HepG2 (cell line): ENCODE results near the gene NMUR1. TPM values are rescaled to one million over a fixed set of nuclear protein-coding genes. Genes with fewer than 3 reads are reported as not detected.

Experiments used
- ATAC-seq: fragments of 200-7000 bp; cut with Tn5 transposase; 3 replicates; pipeline ENCODE4 v1.9.1; 2020; ENCODE audit warnings: mild to moderate bottlenecking, moderate library complexity
- BruUV-seq: library from RNA; stranded (reverse); fragments of 400-500 nt; replicated peaks from 2 replicates; lab custom pipeline; 2021; lab: Mats Ljungman, UMichigan
- CTCF ChIA-PET: fragments of 300-600 bp; formaldehyde crosslinking; extraction: SDS; loops from one replicate; lab custom pipeline; 2021; ENCODE audit warnings: low total read pairs, inconsistent platforms, low intra/inter-chr PET ratio; lab: Yijun Ruan, JAX
- POLR2A ChIA-PET: fragments of 350-600 bp; sonication (Branson Sonifier 250); formaldehyde crosslinking; loops from one replicate; lab custom pipeline; 2020; ENCODE audit warnings: antibody characterized with exemption, inconsistent platforms; lab: Yijun Ruan, JAX
- DNase-seq: peaks from one replicate; pipeline ENCODE4 v3.0.0-alpha.2; 2015; ENCODE audit warnings: low spot score
- FAIRE-seq: peaks from 3 replicates; lab custom pipeline; 2011; peaks lifted over from hg19 to GRCh38; lab: Jason Lieb, UNC
- H2AFZ ChIP-seq: one replicate; pipeline ENCODE4 v1.6.1; 2011; ENCODE audit warnings: low read length, inconsistent platforms
- H3K27ac ChIP-seq: fragments of 300-600 bp; 3 replicates; pipeline ENCODE4 v1.8.0; 2011; ENCODE audit warnings: mixed run types, mild to moderate bottlenecking, mixed read lengths, low read length, inconsistent platforms; ENCODE audit not compliant: insufficient read depth; ENCODE audit errors: extremely low read length
- H3K27me3 ChIP-seq, 2 experiments: fragments of 200-600 bp in 1 of 2; 2 replicates in 1 of 2; 3 replicates in 1 of 2; pipeline versions ENCODE4 v1.6.0 to v1.8.0; 2011; ENCODE audit warnings: low read length in 2 of 2, mild to moderate bottlenecking in 2 of 2, moderate library complexity in 2 of 2, inconsistent platforms in 1 of 2; ENCODE audit not compliant: insufficient read depth in 2 of 2, control insufficient read depth in 1 of 2
- H3K36me3 ChIP-seq, 2 experiments: fragments of 200-600 bp in 1 of 2; replicated peaks in 1 of 2; 2 replicates in 1 of 2; 3 replicates in 1 of 2; pipeline versions ENCODE4 v1.5.1 to v1.8.0; 2011; ENCODE audit warnings: low read length in 2 of 2, inconsistent platforms in 1 of 2; ENCODE audit not compliant: insufficient read depth in 2 of 2, control insufficient read depth in 1 of 2
- H3K4me1 ChIP-seq: 2 replicates; pipeline ENCODE4 v1.5.1; 2012; ENCODE audit warnings: low read length, inconsistent platforms; ENCODE audit not compliant: insufficient read depth
- H3K4me2 ChIP-seq: 2 replicates; pipeline ENCODE4 v1.6.0; 2011; ENCODE audit warnings: low read depth, low read length, inconsistent platforms
- H3K4me3 ChIP-seq, 3 experiments: fragments of 200-600 bp in 1 of 3; sonication (generic), shearing (Covaris generic) in 1 of 3; replicated peaks in 1 of 3; 2 replicates each; pipeline ENCODE4 v1.5.1; 2011 to 2016; ENCODE audit warnings: low read length in 3 of 3, inconsistent platforms in 2 of 3, low read depth in 2 of 3, mild to moderate bottlenecking in 2 of 3, control low read depth in 1 of 3, mixed read lengths in 1 of 3; ENCODE audit not compliant: insufficient read depth in 1 of 3
- H3K79me2 ChIP-seq: one replicate; pipeline ENCODE4 v1.6.1; 2011; ENCODE audit warnings: low read length, inconsistent platforms; ENCODE audit not compliant: insufficient read depth
- H3K9ac ChIP-seq: 2 replicates; pipeline ENCODE4 v1.6.0; 2011; ENCODE audit warnings: mild to moderate bottlenecking, low read depth, low read length, inconsistent platforms; ENCODE audit not compliant: insufficient read depth
- H3K9me3 ChIP-seq: 2 replicates; pipeline ENCODE4 v1.5.1; 2012; ENCODE audit warnings: mild to moderate bottlenecking, low read length
- H4K20me1 ChIP-seq: 2 replicates; pipeline ENCODE4 v1.6.0; 2011; ENCODE audit warnings: inconsistent platforms, mild to moderate bottlenecking, low read length, moderate library complexity; ENCODE audit not compliant: insufficient read depth
- BCL3 ChIP-seq: sonication (generic); formaldehyde crosslinking; IDR thresholded peaks from 2 replicates; pipeline ENCODE4 v1.5.1; 2020; ENCODE audit warnings: mild to moderate bottlenecking, missing genetic modification reagents, moderate library complexity
- HDAC1 ChIP-seq: sonication (generic); formaldehyde crosslinking; IDR thresholded peaks from 2 replicates; pipeline ENCODE4 v1.5.1; 2020; ENCODE audit warnings: mild to moderate bottlenecking, missing genetic modification reagents
- IRF2 ChIP-seq: IDR thresholded peaks from 2 replicates; pipeline ENCODE4 v1.6.1; 2018; ENCODE audit warnings: missing genetic modification reagents, missing compliant biosample characterization
- THAP9 ChIP-seq: sonication (generic); formaldehyde crosslinking; IDR thresholded peaks from 2 replicates; pipeline ENCODE4; 2020; ENCODE audit warnings: missing genetic modification reagents, mild to moderate bottlenecking, borderline replicate concordance
- TIGD3 ChIP-seq: sonication (generic); formaldehyde crosslinking; IDR thresholded peaks from 2 replicates; pipeline ENCODE4 v1.5.1; 2020; ENCODE audit warnings: mild to moderate bottlenecking, missing genetic modification reagents, borderline replicate concordance
- ZBTB33 ChIP-seq: sonication (generic); formaldehyde crosslinking; IDR thresholded peaks from 2 replicates; pipeline ENCODE4 v1.4.0; 2020; ENCODE audit warnings: missing genetic modification reagents
- ZBTB38 ChIP-seq: sonication (generic); formaldehyde crosslinking; IDR thresholded peaks from 2 replicates; pipeline ENCODE4 v1.5.1; 2020; ENCODE audit warnings: mild to moderate bottlenecking, missing genetic modification reagents
- ZC3H13 ChIP-seq: sonication (generic); formaldehyde crosslinking; IDR thresholded peaks from 2 replicates; pipeline ENCODE4 v1.8.1; 2023; ENCODE audit warnings: mild to moderate bottlenecking, missing genetic modification reagents, moderate library complexity
- ZNF44 ChIP-seq: sonication (generic); formaldehyde crosslinking; IDR thresholded peaks from 2 replicates; pipeline ENCODE4 v1.5.1; 2020; ENCODE audit warnings: mild to moderate bottlenecking, missing genetic modification reagents
- ZNF556 ChIP-seq: sonication (generic); formaldehyde crosslinking; IDR thresholded peaks from 2 replicates; pipeline ENCODE4 v1.4.0; 2020; ENCODE audit warnings: mild to moderate bottlenecking, missing genetic modification reagents, borderline replicate concordance
- ZNF598 ChIP-seq: sonication (generic); formaldehyde crosslinking; IDR thresholded peaks from 2 replicates; pipeline ENCODE4 v1.5.1; 2020; ENCODE audit warnings: mild to moderate bottlenecking, missing genetic modification reagents, borderline replicate concordance
- ZNF670 ChIP-seq: sonication (generic); formaldehyde crosslinking; IDR thresholded peaks from 2 replicates; pipeline ENCODE4 v1.8.0; 2022; ENCODE audit warnings: mild to moderate bottlenecking, missing genetic modification reagents, borderline replicate concordance
- WGBS: methylation state at CpG from one replicate; pipeline ENCODE4 v1.1.6; 2017; ENCODE audit warnings: low lambda C conversion rate; 5-methylcytosine and 5-hydroxymethylcytosine counted together
- in situ Hi-C: cut with HindIII; loops from 2 replicates; pipeline ENCODE4 v1.10.0; 2017; ENCODE audit warnings: low pct_unique_long_range_greater_than_20kb; ENCODE audit not compliant: extremely low pct_ligation_motif_present
- intact Hi-C: fragments of 100-400 bp; cut with micrococcal nuclease; formaldehyde crosslinking; loops from one replicate; pipeline ENCODE4 v1.10.0; 2022; ENCODE audit not compliant: unreplicated experiment
- polyA plus RNA-seq, 8 experiments: library from polyadenylated mRNA; depleted of rRNA in 3 of 8; stranded (reverse) in 7 of 8; unstranded in 1 of 8; fragments of >200 nt; fragmentation: Illumina TruSeq in 4 of 8; extraction: Trizol in 4 of 8; gene quantifications; 2 replicates each; pipeline versions ENCODE4 v1.2.1 to v1.2.3, GENCODE V29; 2011 to 2016; ENCODE audit warnings: low read depth in 4 of 8, missing spikeins in 1 of 8, mixed read lengths in 1 of 8; ENCODE audit not compliant: insufficient read depth in 1 of 8
- total RNA-seq, 5 experiments: library from RNA; depleted of rRNA; stranded (reverse); fragments of >200 nt; fragmentation: Illumina TruSeq; extraction: Trizol; gene quantifications; 2 replicates each; pipeline ENCODE4 v1.2.3, GENCODE V29; 2016; ENCODE audit warnings: low read depth in 1 of 5

NMUR1 gene
- total and polyA plus RNA-seq, 2 of the 13 experiments (the other 11 are each of a cell fraction or from before 2014, with no cell fraction given), result not detected

GRCh38 chr2:231483398-231484329 lies 46.6 kb downstream of the NMUR1 start:
- peak overlapping the region in 1 of 3 experiments; percentile 71; a peak in 1 of 6 replicates for H3K4me3 ChIP-seq
- H3K27ac ChIP-seq, result no peak overlapping the region
- TF ChIP-seq BCL3 (CRISPR knock-in tag) (0 out of 2 replicates have a peak, but pooled peaks have one; percentile 5), HDAC1 (CRISPR knock-in tag) (peak; percentile 27; the same call in 1 of the 2 replicates), ZNF556 (CRISPR knock-in tag) (no peak), IRF2 (CRISPR knock-in tag) (no peak), ZNF670 (CRISPR knock-in tag) (0 out of 2 replicates have a peak, but pooled peaks have one; percentile 49), ZC3H13 (no peak), ZNF44 (CRISPR knock-in tag) (no peak), ZNF598 (CRISPR knock-in tag) (no peak), THAP9 (peak; percentile 2; the same call in 1 of the 2 replicates), ZBTB33 (CRISPR knock-in tag) (peak; percentile 81), TIGD3 (CRISPR knock-in tag) (no peak), ZBTB38 (CRISPR knock-in tag) (no peak)

More at GRCh38 chr2:231483398-231484329, 46.6 kb downstream of the NMUR1 start:
- Histone ChIP-seq H3K36me3 (no peaks in the 10 kb centered on the region), H3K27me3 (peaks cover 3 to 25% of the 10 kb centered on the region in 2 experiments; a peak in 2 of 5 replicates), H2AFZ (no peak overlapping the region), H3K9me3 (no peaks in the 10 kb centered on the region), H3K4me2 (peak overlapping the region; percentile 78), H3K79me2 (no peaks in the 10 kb centered on the region), H3K9ac (peak overlapping the region; percentile 71), H3K4me1 (peaks cover 7% of the 10 kb centered on the region), H4K20me1 (no peaks in the 10 kb centered on the region; the same call in 1 of the 2 replicates)
- no TSS peak for BruUV-seq
- no peak for FAIRE-seq
- peak; percentile 9 for ATAC-seq
- DNase-seq, result no peak
- 83% methylated on average over 64 of the region's 65 CpGs for WGBS
- intact Hi-C loops (loop anchor here (2.0 kb wide), 1 partner anchor 75 kb away; no protein-coding TSS in a partner anchor), in situ Hi-C loops (loop anchor here (5.0 kb wide), 1 partner anchor 74 kb away; no protein-coding TSS in a partner anchor)
- CTCF ChIA-PET, result interaction anchor here (1.8 kb wide), 1 partner anchor 74 kb away, joined by 10 read pairs; no protein-coding TSS in a partner anchor
- POLR2A ChIA-PET, result interaction anchor here (1.4 to 2.5 kb wide), 3 partner anchors 16 to 32 kb away, joined by 5 to 40 read pairs (median 11); partner anchors contain the start of gene NCL
